DND-41 (cell line): ENCODE results near the gene C9orf85.

Experiments used
- ATAC-seq: fragments of 200-7000 bp; cut with Tn5 transposase; 3 replicates; pipeline ENCODE4 v1.9.1; 2021; ENCODE audit warnings: low read depth; ENCODE audit not compliant: insufficient read depth
- DNase-seq: peaks from one replicate; pipeline ENCODE4 v3.0.0-alpha.2; 2020
- H2AFZ ChIP-seq: 2 replicates; pipeline ENCODE4 v1.6.0; 2012; ENCODE audit warnings: low read depth, low read length
- H3K27ac ChIP-seq: 2 replicates; pipeline ENCODE4 v1.5.1; 2012; ENCODE audit warnings: low read length, inconsistent platforms
- H3K27me3 ChIP-seq: fragments of 200-600 bp; sonication (generic); 2 replicates; pipeline ENCODE4 v1.6.0; 2012; ENCODE audit warnings: low read length, mild to moderate bottlenecking, inconsistent platforms; ENCODE audit not compliant: insufficient read depth, poor library complexity
- H3K36me3 ChIP-seq: 2 replicates; pipeline ENCODE4 v1.5.1; 2012; ENCODE audit warnings: low read length, inconsistent platforms; ENCODE audit not compliant: insufficient read depth
- H3K4me1 ChIP-seq: 2 replicates; pipeline ENCODE4 v1.5.1; 2012; ENCODE audit warnings: mild to moderate bottlenecking, low read length; ENCODE audit not compliant: insufficient read depth
- H3K4me2 ChIP-seq: 2 replicates; pipeline ENCODE4 v1.6.0; 2012; ENCODE audit warnings: mild to moderate bottlenecking, moderate library complexity, low read length, inconsistent platforms; ENCODE audit not compliant: insufficient read depth
- H3K4me3 ChIP-seq, 2 experiments: fragments of 200-600 bp in 1 of 2; shearing (Covaris generic) in 1 of 2; 2 replicates each; pipeline ENCODE4 v1.5.1; 2012 to 2016; ENCODE audit warnings: inconsistent platforms in 2 of 2, low read length in 2 of 2, mild to moderate bottlenecking in 2 of 2, low read depth in 1 of 2, moderate library complexity in 1 of 2
- H3K79me2 ChIP-seq: 2 replicates; pipeline ENCODE4 v1.6.0; 2012; ENCODE audit warnings: low read length, inconsistent platforms; ENCODE audit not compliant: insufficient read depth
- H3K9ac ChIP-seq: 2 replicates; pipeline ENCODE4 v1.6.0; 2012; ENCODE audit warnings: low read depth, mild to moderate bottlenecking, inconsistent platforms, low read length, moderate library complexity
- H3K9me3 ChIP-seq: 2 replicates; pipeline ENCODE4 v1.5.1; 2012; ENCODE audit warnings: low read length, moderate library complexity, mild to moderate bottlenecking, inconsistent platforms; ENCODE audit not compliant: insufficient read depth, severe bottlenecking
- H4K20me1 ChIP-seq: 2 replicates; pipeline ENCODE4 v1.6.0; 2012; ENCODE audit warnings: low read length; ENCODE audit not compliant: insufficient read depth
- CTCF ChIP-seq: IDR thresholded peaks from 2 replicates; pipeline ENCODE4 v1.5.1; 2012; ENCODE audit warnings: borderline replicate concordance, low read length, moderate library complexity, mild to moderate bottlenecking; ENCODE audit not compliant: poor library complexity, severe bottlenecking; ENCODE audit errors: extremely low read depth
- EZH2 ChIP-seq: IDR thresholded peaks from 3 replicates; pipeline ENCODE4 v1.6.1; 2012; ENCODE audit warnings: borderline replicate concordance, low read depth, mild to moderate bottlenecking, moderate library complexity, low read length, inconsistent platforms; ENCODE audit not compliant: severe bottlenecking

The C9orf85 gene

DNA sequence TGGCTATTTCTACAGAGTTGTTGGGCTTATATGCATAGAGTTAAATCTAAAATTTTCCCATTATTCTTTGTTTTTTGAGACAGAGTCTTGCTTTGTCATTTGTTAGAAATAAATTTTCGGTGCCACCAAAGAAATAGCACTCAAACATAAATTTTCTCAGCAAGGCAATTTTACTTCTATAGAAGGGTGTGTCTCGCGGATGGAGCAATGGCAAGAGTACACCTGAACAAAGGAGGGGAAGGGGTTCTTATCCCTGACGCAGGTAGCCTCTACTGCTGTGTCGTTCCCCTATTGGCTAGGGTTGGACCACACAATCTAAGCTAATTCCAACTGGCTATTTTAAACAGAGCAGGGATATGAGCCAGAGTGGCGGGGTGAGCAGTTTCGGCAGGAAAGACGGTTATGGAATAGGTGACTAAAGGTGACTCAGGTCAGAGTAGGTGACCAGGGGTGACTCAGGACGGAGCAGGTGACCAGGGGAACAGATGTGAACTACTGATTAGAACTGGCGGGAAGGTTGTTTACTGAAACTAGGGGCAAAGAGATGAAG is 57.2 kb downstream of the C9orf85 start:
- no peak overlapping the region for H3K27ac ChIP-seq
- H3K4me2 ChIP-seq, result no peak overlapping the region
- H3K4me1 ChIP-seq, result no peaks in the 10 kb centered on the region
- peaks cover 5% of the 10 kb centered on the region for H3K9me3 ChIP-seq
- no peaks in the 10 kb centered on the region for H4K20me1 ChIP-seq
- no peak overlapping the region for H3K4me3 ChIP-seq
- peaks cover 3% of the 10 kb centered on the region; the same call in 1 of the 2 replicates for H3K79me2 ChIP-seq
- no peak overlapping the region for H3K9ac ChIP-seq
- no peak overlapping the region for H2AFZ ChIP-seq
- ATAC-seq (no peak), DNase-seq (no peak)
- H3K36me3 ChIP-seq, result peaks cover 15% of the 10 kb centered on the region
- no peaks in the 10 kb centered on the region for H3K27me3 ChIP-seq
- TF ChIP-seq CTCF, result no peak
- TF ChIP-seq EZH2, result no peak

- ATAC-seq, result no peak
- no peaks in the 10 kb centered on the region for H4K20me1 ChIP-seq
- H3K9me3 ChIP-seq, result no peaks in the 10 kb centered on the region
- H2AFZ ChIP-seq, result no peak overlapping the region
- H3K27ac ChIP-seq, result no peak overlapping the region
- H3K4me1 ChIP-seq, result no peaks in the 10 kb centered on the region
- TF ChIP-seq EZH2 (no peak), CTCF (peak; percentile 47)
- no peak overlapping the region for H3K9ac ChIP-seq
- DNase-seq, result no peak
- no peak overlapping the region for H3K4me3 ChIP-seq
- no peak overlapping the region for H3K4me2 ChIP-seq
- H3K27me3 ChIP-seq, result no peaks in the 10 kb centered on the region
- no peaks in the 10 kb centered on the region for H3K79me2 ChIP-seq
- H3K36me3 ChIP-seq, result peaks cover 10% of the 10 kb centered on the region; the same call in 1 of the 2 replicates
Measured at GRCh38 chr9:71975833-71976232, 64.4 kb downstream of the C9orf85 start.

DNA sequence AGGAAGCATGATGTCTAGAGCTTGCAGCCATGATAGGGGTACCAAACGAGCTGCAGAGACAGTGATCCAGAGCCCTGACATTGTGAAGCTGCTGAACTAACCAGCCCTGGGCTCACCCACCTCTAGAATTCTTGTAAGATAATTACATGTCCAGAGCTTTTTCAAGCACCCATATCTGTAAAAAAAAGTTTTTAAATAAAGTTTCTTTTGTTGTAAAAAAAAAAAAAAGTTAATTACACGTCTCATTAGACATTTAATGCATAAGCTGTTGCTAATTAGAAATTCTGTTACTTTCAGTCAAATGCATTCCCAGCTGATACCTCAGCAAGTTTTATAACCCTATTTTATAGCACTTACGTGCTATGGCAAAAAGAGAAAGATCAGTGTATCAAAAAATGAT is 65.6 kb downstream of the C9orf85 start:
- TF ChIP-seq EZH2, result no peak
- no peak for TF ChIP-seq CTCF
- no peaks in the 10 kb centered on the region for H3K79me2 ChIP-seq
- no peak overlapping the region for H3K9ac ChIP-seq
- H4K20me1 ChIP-seq, result no peaks in the 10 kb centered on the region
- no peak for ATAC-seq
- no peaks in the 10 kb centered on the region for H3K27me3 ChIP-seq
- H3K36me3 ChIP-seq, result peaks cover 10% of the 10 kb centered on the region; the same call in 1 of the 2 replicates
- H3K4me2 ChIP-seq, result no peak overlapping the region
- no peak overlapping the region for H3K27ac ChIP-seq
- DNase-seq, result no peak
- no peaks in the 10 kb centered on the region for H3K9me3 ChIP-seq
- no peak overlapping the region for H3K4me3 ChIP-seq
- no peak overlapping the region for H2AFZ ChIP-seq
- no peaks in the 10 kb centered on the region for H3K4me1 ChIP-seq
